Esophagus muscularis mucosa (tissue), 4 donors: Measurements from ENCODE around the gene NGEF.

Source experiments
- EP300 ChIP-seq: sonication (generic); formaldehyde crosslinking; IDR thresholded peaks from one replicate; pipeline ENCODE4 v1.6.1; 2017; ENCODE audit warnings: antibody characterized with exemption
- POLR2A ChIP-seq: fragments of 450-650 bp; IDR thresholded peaks from one replicate; pipeline ENCODE4 v1.6.1; 2017; ENCODE audit warnings: antibody characterized with exemption, moderate library complexity, mild to moderate bottlenecking, low read depth
- POLR2AphosphoS5 ChIP-seq, 2 donors: sonication (generic); formaldehyde crosslinking; IDR thresholded peaks; one replicate each; pipeline ENCODE4 v1.6.1; 2017; ENCODE audit warnings: antibody characterized with exemption in 2 of 2
- TF ChIP-seq, protein P1 (sequence below), 3 experiments: fragments of 200-600 bp in 2 of 3; fragments of 450-650 bp in 1 of 3; sonication (generic) in 2 of 3; IDR thresholded peaks; one replicate each; pipeline ENCODE4 v1.5.1; 2017 to 2019; ENCODE audit warnings: antibody characterized with exemption in 3 of 3, mild to moderate bottlenecking in 2 of 3, moderate library complexity in 1 of 3

DNA sequence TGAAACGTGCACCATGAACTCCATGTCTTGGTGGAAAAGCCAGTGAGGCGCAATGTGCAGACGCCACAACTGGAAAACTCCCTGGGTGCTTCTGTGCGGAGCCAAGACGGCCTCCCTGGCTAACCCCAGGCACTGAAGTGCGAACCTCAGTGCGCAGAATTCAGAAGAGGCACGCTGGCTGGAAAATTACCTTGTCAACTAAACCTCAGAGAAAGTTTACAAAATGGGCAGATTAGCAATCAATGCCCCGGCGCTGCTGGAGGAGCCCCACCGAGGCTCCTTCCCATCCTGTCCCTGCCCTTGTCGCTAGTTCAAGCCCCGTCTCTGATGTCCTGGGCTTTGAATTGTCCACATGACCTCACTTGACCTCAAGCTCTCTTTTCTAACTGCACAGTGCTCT, 120.8 kb downstream of the NGEF start:
- TF ChIP-seq POLR2A = no peak
- TF ChIP-seq, protein P1, sequence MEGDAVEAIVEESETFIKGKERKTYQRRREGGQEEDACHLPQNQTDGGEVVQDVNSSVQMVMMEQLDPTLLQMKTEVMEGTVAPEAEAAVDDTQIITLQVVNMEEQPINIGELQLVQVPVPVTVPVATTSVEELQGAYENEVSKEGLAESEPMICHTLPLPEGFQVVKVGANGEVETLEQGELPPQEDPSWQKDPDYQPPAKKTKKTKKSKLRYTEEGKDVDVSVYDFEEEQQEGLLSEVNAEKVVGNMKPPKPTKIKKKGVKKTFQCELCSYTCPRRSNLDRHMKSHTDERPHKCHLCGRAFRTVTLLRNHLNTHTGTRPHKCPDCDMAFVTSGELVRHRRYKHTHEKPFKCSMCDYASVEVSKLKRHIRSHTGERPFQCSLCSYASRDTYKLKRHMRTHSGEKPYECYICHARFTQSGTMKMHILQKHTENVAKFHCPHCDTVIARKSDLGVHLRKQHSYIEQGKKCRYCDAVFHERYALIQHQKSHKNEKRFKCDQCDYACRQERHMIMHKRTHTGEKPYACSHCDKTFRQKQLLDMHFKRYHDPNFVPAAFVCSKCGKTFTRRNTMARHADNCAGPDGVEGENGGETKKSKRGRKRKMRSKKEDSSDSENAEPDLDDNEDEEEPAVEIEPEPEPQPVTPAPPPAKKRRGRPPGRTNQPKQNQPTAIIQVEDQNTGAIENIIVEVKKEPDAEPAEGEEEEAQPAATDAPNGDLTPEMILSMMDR (IDR thresholded peaks at IDR 0.05) = no peak
- TF ChIP-seq POLR2AphosphoS5 (IDR thresholded peaks at IDR 0.05) = no peak
- no peak for TF ChIP-seq EP300
